Stimulated activated CD4-positive, alpha-beta T cell treated with anti-CD3 and anti-CD28 coated beads, Interleukin-4, amount 100 ng/mL, for 1 hour (primary cell): ENCODE results near the gene KDM4F.
A peak's percentile ranks its signal among the peaks of the same experiment; 100 is the strongest.

Experiments used
- DNase-seq: peaks from one replicate; pipeline ENCODE4 v3.0.0-alpha.2; 2020

Gene KDM4F

GRCh38 chr11:95066716-95067038 is 17.5 kb downstream of the KDM4F start, which contains the start of gene SRSF8:
Gene SRSF8, plus strand, starts transcription at chr11:95066919. Its CDS starts 308 bp downstream, at chr11:95067227.
- DNase-seq, result no peak

- DNase-seq, result peak; percentile 78
Measured at GRCh38 chr11:95067039-95067840, 18.0 kb downstream of the KDM4F start.

- DNase-seq, result no peak
Measured at GRCh38 chr11:95067841-95068219, 18.6 kb downstream of the KDM4F start.

- peak; percentile 51 for DNase-seq
Measured at GRCh38 chr11:95068549-95068948, 19.3 kb downstream of the KDM4F start.

- DNase-seq, result no peak
Measured at GRCh38 chr11:95070471-95070870, 21.2 kb downstream of the KDM4F start.

- no peak for DNase-seq
Measured at GRCh38 chr11:95072948-95073347, 23.7 kb downstream of the KDM4F start.

- DNase-seq, result no peak
Measured at GRCh38 chr11:95074792-95075563, 25.8 kb downstream of the KDM4F start.

- DNase-seq, result no peak
Measured at GRCh38 chr11:95076416-95076815, 27.2 kb downstream of the KDM4F start.

GRCh38 chr11:95076981-95077380 is 27.8 kb downstream of the KDM4F start:
- no peak for DNase-seq

GRCh38 chr11:95078526-95078925 is 29.3 kb downstream of the KDM4F start:
- no peak for DNase-seq

- DNase-seq, result no peak
Measured at GRCh38 chr11:95081010-95081409, 31.8 kb downstream of the KDM4F start.

- DNase-seq, result no peak
Measured at GRCh38 chr11:95081412-95081811, 32.2 kb downstream of the KDM4F start.

GRCh38 chr11:95082576-95083001 is 33.4 kb downstream of the KDM4F start:
- no peak for DNase-seq

- peak; percentile 48 for DNase-seq
Measured at GRCh38 chr11:95084509-95084908, 35.3 kb downstream of the KDM4F start.

GRCh38 chr11:95085117-95085816 is 36.0 kb downstream of the KDM4F start:
- DNase-seq, result no peak

GRCh38 chr11:95086151-95086550 is 36.9 kb downstream of the KDM4F start:
- no peak for DNase-seq

- DNase-seq, result no peak
Measured at GRCh38 chr11:95086836-95087570, 37.8 kb downstream of the KDM4F start.

GRCh38 chr11:95088946-95089619 is 39.9 kb downstream of the KDM4F start:
- no peak for DNase-seq

- peak; percentile 84 for DNase-seq
Measured at GRCh38 chr11:95089620-95090542, 40.7 kb downstream of the KDM4F start, which contains the start of gene ENDOD1. Gene ENDOD1, plus strand, starts transcription at chr11:95089846. Its CDS starts 82 bp downstream, at chr11:95089928.

- DNase-seq, result no peak
Measured at GRCh38 chr11:95091663-95092180, 42.5 kb downstream of the KDM4F start.
